ENCODE data around the gene KCNJ14. TPM values are rescaled to one million over a fixed set of nuclear protein-coding genes. Genes with fewer than 3 reads are reported as not detected.

KCNJ14 gene
- total and polyA plus RNA-seq, 2 donors (not counting 3 experiments of a cell fraction or from before 2014, with no cell fraction given), result 0.26 to 1.4 TPM

- Histone ChIP-seq H3K9ac (replicated peaks; ENCODE audit: extremely low read depth, insufficient read depth, low read length) (no peak overlapping the region), H2AFZ (ENCODE audit: low read depth, low read length) (no peak overlapping the region), H3K9me1 (replicated peaks; ENCODE audit: control insufficient read depth, extremely low read depth, insufficient read depth, low read length) (no peaks in the 10 kb centered on the region), H3K4me1 (ENCODE audit: control insufficient read depth, extremely low read depth, insufficient read depth, low read length) (peaks cover 17% of the 10 kb centered on the region), H3K9me3 (replicated peaks; ENCODE audit: control insufficient read depth, insufficient read depth, low read length) (no peaks in the 10 kb centered on the region), H4K20me1 (replicated peaks; ENCODE audit: control insufficient read depth, extremely low read depth, insufficient read depth, low read length) (no peaks in the 10 kb centered on the region), H3K4me2 (ENCODE audit: insufficient read depth, low read length) (no peak overlapping the region), H3K27ac (ENCODE audit: insufficient read depth, low read depth, low read length) (no peak overlapping the region), H3K27me3 (ENCODE audit: control insufficient read depth in 2 of 2, insufficient read depth in 2 of 2, low read length in 2 of 2) (peaks cover 7 to 19% of the 10 kb centered on the region in 2 experiments), H3K79me2 (ENCODE audit: control insufficient read depth, insufficient read depth, low read length) (peaks cover 9% of the 10 kb centered on the region), H3K36me3 (ENCODE audit: control insufficient read depth in 2 of 2, extremely low read depth in 1 of 2, insufficient read depth in 2 of 2, low read length in 2 of 2) (no peaks in the 10 kb centered on the region), H3K4me3 (replicated peaks in 1 of 3; ENCODE audit: insufficient read depth in 1 of 3, low read depth in 1 of 3, low read length in 3 of 3) (no peak overlapping the region)
- intact Hi-C loops (cut with micrococcal nuclease) (no loop called here), dilution Hi-C loops (cut with MboI; ENCODE audit: extremely low pct_ligation_motif_present, low sequenced_read_pairs) (no loop called here)
- FAIRE-seq (no peak), DNase-seq (ENCODE audit: low read depth, low spot score) (no peak)
- CTCF ChIA-PET, result interaction anchor here (1.5 to 1.7 kb wide), 2 partner anchors 51 to 122 kb away, joined by 5 to 6 read pairs; partner anchors contain the start of gene KDELR1
- POLR2A ChIA-PET, result no interaction called here
- no TSS peak for BruUV-seq (replicated peaks)
- TF ChIP-seq MAX (IDR thresholded peaks at IDR 0.05; ENCODE audit: insufficient read depth, insufficient read length) (no peak), EZH2 (IDR thresholded peaks at IDR 0.05; ENCODE audit: borderline replicate concordance, low read depth, low read length, severe bottlenecking) (peak; percentile 88)
Measured at GRCh38 chr19:48442116-48443035, 13.0 kb upstream of the KCNJ14 start.

- dilution Hi-C loops (cut with MboI; ENCODE audit: extremely low pct_ligation_motif_present, low sequenced_read_pairs), result no loop called here
- intact Hi-C loops (cut with micrococcal nuclease), result no loop called here
- ChIA-PET POLR2A (no interaction called here), CTCF (interaction anchor here (0.6 to 1.5 kb wide), 3 partner anchors 52 to 1147 kb away, joined by 3 to 5 read pairs (median 3); partner anchors contain the start of gene KDELR1)
- no peaks in the 10 kb centered on the region for H4K20me1 ChIP-seq (replicated peaks; ENCODE audit: control insufficient read depth, extremely low read depth, insufficient read depth, low read length)
- TF ChIP-seq MYC (IDR thresholded peaks at IDR 0.05; ENCODE audit: low read depth, low read length) (no peak), JUN (IDR thresholded peaks at IDR 0.05; ENCODE audit: borderline replicate concordance, insufficient read depth, insufficient read length, low read depth) (no peak), FOS (IDR thresholded peaks at IDR 0.05; ENCODE audit: borderline replicate concordance, insufficient read depth, low read length) (no peak), EZH2 (IDR thresholded peaks at IDR 0.05; ENCODE audit: borderline replicate concordance, low read depth, low read length, severe bottlenecking) (peak; percentile 97)
- peaks cover 0 to 2% of the 10 kb centered on the region in 2 experiments for H3K36me3 ChIP-seq (ENCODE audit: control insufficient read depth in 2 of 2, extremely low read depth in 1 of 2, insufficient read depth in 2 of 2, low read length in 2 of 2)
- H3K27ac ChIP-seq (ENCODE audit: insufficient read depth, low read depth, low read length), result no peak overlapping the region
- no peak overlapping the region for H3K4me2 ChIP-seq (ENCODE audit: insufficient read depth, low read length)
- H3K4me1 ChIP-seq (ENCODE audit: control insufficient read depth, extremely low read depth, insufficient read depth, low read length), result peaks cover 17% of the 10 kb centered on the region
- no peaks in the 10 kb centered on the region for H3K9me3 ChIP-seq (replicated peaks; ENCODE audit: control insufficient read depth, insufficient read depth, low read length)
- H3K9me1 ChIP-seq (replicated peaks; ENCODE audit: control insufficient read depth, extremely low read depth, insufficient read depth, low read length), result no peaks in the 10 kb centered on the region
- FAIRE-seq (no peak), DNase-seq (ENCODE audit: low read depth, low spot score) (no peak)
- H2AFZ ChIP-seq (ENCODE audit: low read depth, low read length), result no peak overlapping the region
- H3K4me3 ChIP-seq (replicated peaks in 1 of 3; ENCODE audit: insufficient read depth in 1 of 3, low read depth in 1 of 3, low read length in 3 of 3), result peak overlapping the region in 1 of 3 experiments; percentile 25
- peaks cover 9% of the 10 kb centered on the region for H3K79me2 ChIP-seq (ENCODE audit: control insufficient read depth, insufficient read depth, low read length)
- H3K9ac ChIP-seq (replicated peaks; ENCODE audit: extremely low read depth, insufficient read depth, low read length), result no peak overlapping the region
- peaks cover 7 to 19% of the 10 kb centered on the region in 2 experiments for H3K27me3 ChIP-seq (ENCODE audit: control insufficient read depth in 2 of 2, insufficient read depth in 2 of 2, low read length in 2 of 2)
- BruUV-seq (replicated peaks), result no TSS peak
Measured at GRCh38 chr19:48443256-48443655, 12.1 kb upstream of the KCNJ14 start.
